ENCODE results near the gene SLC31A1. TPM values are rescaled to one million over a fixed set of nuclear protein-coding genes. Genes with fewer than 3 reads are reported as not detected.

The SLC31A1 gene
- total and polyA plus RNA-seq, 2 donors (not counting 3 experiments of a cell fraction or from before 2014, with no cell fraction given) = 13.5 to 22.7 TPM

DNA sequence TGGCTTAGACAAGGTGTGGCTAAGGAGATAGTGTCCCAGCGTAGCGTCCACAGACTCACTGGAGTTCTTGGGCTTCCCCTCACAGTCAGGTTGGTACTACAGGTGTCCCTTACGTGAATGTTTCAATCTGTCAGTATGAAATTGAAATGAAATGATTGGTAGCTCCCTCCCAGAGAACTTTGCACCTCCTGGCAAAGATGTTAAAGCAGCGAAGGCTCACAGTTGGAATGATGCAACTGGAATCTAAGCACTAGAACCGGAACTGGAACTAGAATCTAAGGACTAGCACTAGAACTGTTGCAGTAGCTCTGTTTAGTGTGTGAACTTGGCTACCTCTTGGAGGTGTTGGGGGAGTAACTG is 1.1 kb downstream of the SLC31A1 start:
- DNase-seq (ENCODE audit: low read depth, low spot score) = peak; percentile 5

GRCh38 chr9:113223963-113224362 is 2.6 kb downstream of the SLC31A1 start:
- FAIRE-seq = no peak
- Histone ChIP-seq H3K36me3 (ENCODE audit: control insufficient read depth in 2 of 2, extremely low read depth in 1 of 2, insufficient read depth in 2 of 2, low read length in 2 of 2) (no peaks in the 10 kb centered on the region), H4K20me1 (replicated peaks; ENCODE audit: control insufficient read depth, extremely low read depth, insufficient read depth, low read length) (no peaks in the 10 kb centered on the region), H2AFZ (ENCODE audit: low read depth, low read length) (no peak overlapping the region), H3K4me2 (ENCODE audit: insufficient read depth, low read length) (no peak overlapping the region), H3K4me3 (replicated peaks in 1 of 3; ENCODE audit: insufficient read depth in 1 of 3, low read depth in 1 of 3, low read length in 3 of 3) (no peak overlapping the region), H3K27me3 (ENCODE audit: control insufficient read depth in 2 of 2, insufficient read depth in 2 of 2, low read length in 2 of 2) (no peaks in the 10 kb centered on the region), H3K9me3 (replicated peaks; ENCODE audit: control insufficient read depth, insufficient read depth, low read length) (no peaks in the 10 kb centered on the region), H3K79me2 (ENCODE audit: control insufficient read depth, insufficient read depth, low read length) (peaks cover 34% of the 10 kb centered on the region), H3K4me1 (ENCODE audit: control insufficient read depth, extremely low read depth, insufficient read depth, low read length) (peaks cover 21% of the 10 kb centered on the region), H3K27ac (ENCODE audit: insufficient read depth, low read depth, low read length) (no peak overlapping the region), H3K9ac (replicated peaks; ENCODE audit: extremely low read depth, insufficient read depth, low read length) (no peak overlapping the region), H3K9me1 (replicated peaks; ENCODE audit: control insufficient read depth, extremely low read depth, insufficient read depth, low read length) (no peaks in the 10 kb centered on the region)
- POLR2A ChIA-PET = no interaction called here
- DNase-seq (ENCODE audit: low read depth, low spot score) = no peak
- intact Hi-C loops (cut with micrococcal nuclease) (no loop called here), dilution Hi-C loops (cut with MboI; ENCODE audit: extremely low pct_ligation_motif_present, low sequenced_read_pairs) (no loop called here)
- TF ChIP-seq EZH2 (IDR thresholded peaks at IDR 0.05; ENCODE audit: borderline replicate concordance, low read depth, low read length, severe bottlenecking) (no peak), GATA2 (IDR thresholded peaks at IDR 0.05; ENCODE audit: insufficient read depth, insufficient read length, low read depth, low read length) (no peak), CTCF (IDR thresholded peaks at IDR 0.05; ENCODE audit: extremely low read depth in 1 of 2, insufficient read depth in 1 of 2, low read depth in 1 of 2, low read length in 2 of 2) (no peak), FOS (IDR thresholded peaks at IDR 0.05; ENCODE audit: borderline replicate concordance, insufficient read depth, low read length) (no peak), POLR2AphosphoS5 (IDR thresholded peaks at IDR 0.05; ENCODE audit: insufficient read depth, low read depth, low read length) (no peak), MYC (IDR thresholded peaks at IDR 0.05; ENCODE audit: low read depth, low read length) (no peak), JUN (IDR thresholded peaks at IDR 0.05; ENCODE audit: borderline replicate concordance, insufficient read depth, insufficient read length, low read depth) (no peak), POLR2A (IDR thresholded peaks at IDR 0.05; ENCODE audit: low read depth, low read length) (no peak)
- TF ChIP-seq, protein P1, sequence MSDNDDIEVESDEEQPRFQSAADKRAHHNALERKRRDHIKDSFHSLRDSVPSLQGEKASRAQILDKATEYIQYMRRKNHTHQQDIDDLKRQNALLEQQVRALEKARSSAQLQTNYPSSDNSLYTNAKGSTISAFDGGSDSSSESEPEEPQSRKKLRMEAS (IDR thresholded peaks at IDR 0.05; ENCODE audit: insufficient read depth, insufficient read length) = no peak
- no TSS peak for BruUV-seq (replicated peaks)
- CTCF ChIA-PET = no interaction called here

More for the DNA sequence above, 1.1 kb downstream of the SLC31A1 start:
- Histone ChIP-seq H3K36me3 (ENCODE audit: control insufficient read depth in 2 of 2, extremely low read depth in 1 of 2, insufficient read depth in 2 of 2, low read length in 2 of 2) (no peaks in the 10 kb centered on the region), H3K9ac (replicated peaks; ENCODE audit: extremely low read depth, insufficient read depth, low read length) (peak overlapping the region; percentile 79), H4K20me1 (replicated peaks; ENCODE audit: control insufficient read depth, extremely low read depth, insufficient read depth, low read length) (no peaks in the 10 kb centered on the region), H3K4me3 (replicated peaks in 1 of 3; ENCODE audit: insufficient read depth in 1 of 3, low read depth in 1 of 3, low read length in 3 of 3) (peak overlapping the region; percentile 71 to 94 (median 90)), H3K4me1 (ENCODE audit: control insufficient read depth, extremely low read depth, insufficient read depth, low read length) (peaks cover 21% of the 10 kb centered on the region), H3K9me1 (replicated peaks; ENCODE audit: control insufficient read depth, extremely low read depth, insufficient read depth, low read length) (no peaks in the 10 kb centered on the region), H2AFZ (ENCODE audit: low read depth, low read length) (peak overlapping the region; percentile 91), H3K27ac (ENCODE audit: insufficient read depth, low read depth, low read length) (no peak overlapping the region), H3K4me2 (ENCODE audit: insufficient read depth, low read length) (peak overlapping the region; percentile 95), H3K9me3 (replicated peaks; ENCODE audit: control insufficient read depth, insufficient read depth, low read length) (no peaks in the 10 kb centered on the region), H3K79me2 (ENCODE audit: control insufficient read depth, insufficient read depth, low read length) (peaks cover 44% of the 10 kb centered on the region), H3K27me3 (ENCODE audit: control insufficient read depth in 2 of 2, insufficient read depth in 2 of 2, low read length in 2 of 2) (no peaks in the 10 kb centered on the region)
- dilution Hi-C loops (cut with MboI; ENCODE audit: extremely low pct_ligation_motif_present, low sequenced_read_pairs) (no loop called here), intact Hi-C loops (cut with micrococcal nuclease) (no loop called here)
- no TSS peak for BruUV-seq (replicated peaks)
- no peak for FAIRE-seq
- ChIA-PET POLR2A (no interaction called here), CTCF (interaction anchor here (0.5 to 1.7 kb wide), 4 partner anchors 9 to 371 kb away, joined by 3 to 4 read pairs (median 4); partner anchors contain the start of genes CDC26 and PRPF4)
- TF ChIP-seq MYC (IDR thresholded peaks at IDR 0.05; ENCODE audit: low read depth, low read length) = no peak
